ENCODE data around the gene KLK14. TPM values are rescaled to one million over a fixed set of nuclear protein-coding genes. Genes with fewer than 3 reads are reported as not detected.

The KLK14 gene
- total RNA-seq, 1 experiment from 2014 or later = 0.26 TPM

DNA sequence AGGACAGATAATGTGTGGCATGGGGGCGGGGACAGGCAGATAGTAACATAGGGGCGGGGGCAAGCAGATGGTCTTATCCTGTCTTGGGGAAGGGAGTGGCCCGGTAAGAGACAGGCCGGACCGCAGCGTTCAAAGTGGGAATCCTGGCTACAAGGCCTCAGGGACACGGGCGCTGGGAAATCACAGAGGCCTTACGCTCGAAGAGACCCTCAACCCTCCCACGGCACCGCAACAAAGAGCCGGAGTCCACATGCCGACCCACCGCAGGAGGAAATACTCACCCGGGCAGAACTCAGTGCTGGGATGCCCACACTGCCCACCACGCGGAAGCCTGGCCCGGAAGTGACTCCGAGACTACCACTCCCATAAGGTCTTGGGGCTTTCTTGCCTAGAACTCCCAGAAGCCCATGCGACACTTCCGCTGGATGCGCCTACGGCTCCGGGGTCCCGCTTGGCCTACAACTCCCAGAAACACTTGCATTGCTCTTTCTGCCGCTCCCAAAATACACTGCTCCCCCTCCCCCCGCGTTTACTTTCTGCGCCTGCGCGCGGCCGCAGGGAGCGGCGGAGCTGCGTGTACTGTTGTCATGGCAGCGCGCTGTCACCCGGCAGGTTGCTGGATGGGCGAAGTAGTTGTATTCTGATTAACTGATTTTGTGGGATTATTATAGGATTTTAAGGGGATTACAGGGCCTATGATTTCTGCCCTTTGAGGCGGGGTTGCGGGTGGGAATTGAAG, 25.5 kb upstream of the KLK14 start, which contains the start of gene CTU1:
CTU1 (minus strand) TSS at position 344 of the 739 bp plus-strand sequence. CDS start 3,840 bp downstream, outside the sequence.
- peaks cover 12% of the 10 kb centered on the region for H3K27me3 Mint-ChIP-seq (ENCODE audit: low read depth)
- H3K36me3 Mint-ChIP-seq (ENCODE audit: insufficient read depth in 1 of 3, low read depth in 3 of 3) = peaks cover 0 to 7% (median 6%) of the 10 kb centered on the region in 3 experiments; a peak in 3 of 7 replicates
- peak within 1 kb of the TSS; percentile 94 for H3K4me2 ChIP-seq (ENCODE audit: insufficient read depth, insufficient read length, low read length)
- no peak within 1 kb of the TSS for H2BK120ac ChIP-seq (ENCODE audit: low read depth, low read length, poor library complexity, severe bottlenecking)
- H3K23me2 ChIP-seq (ENCODE audit: insufficient read length, low read depth, low read length, poor library complexity, severe bottlenecking) = peaks cover 6% of the 10 kb centered on the region
- peak within 1 kb of the TSS; percentile 40 for H3K9ac ChIP-seq (ENCODE audit: extremely low read depth, insufficient read length, low read length)
- no peak within 1 kb of the TSS for H3T11ph ChIP-seq (ENCODE audit: low read length)
- no peaks in the 10 kb centered on the region for H3K9me3 ChIP-seq (ENCODE audit: control insufficient read depth, low read depth, low read length)
- no peaks in the 10 kb centered on the region for H3K27me3 ChIP-seq (ENCODE audit: insufficient read depth, low read length)
- no peak within 1 kb of the TSS for H3K14ac ChIP-seq (ENCODE audit: insufficient read depth, low read length)
- no peak within 1 kb of the TSS for H3K56ac ChIP-seq (ENCODE audit: insufficient read length, low read depth, low read length)
- no peak within 1 kb of the TSS for H2BK20ac ChIP-seq (ENCODE audit: low read depth, low read length, poor library complexity, severe bottlenecking)
- no peak within 1 kb of the TSS for H2BK12ac ChIP-seq (ENCODE audit: insufficient read length, low read depth, low read length)
- H4K91ac ChIP-seq (ENCODE audit: insufficient read length, low read depth, low read length) = no peak within 1 kb of the TSS
- no peak within 1 kb of the TSS for H4K8ac ChIP-seq (replicated peaks; ENCODE audit: insufficient read length, low read depth, low read length)
- no CpG with 5 or more reads among the region's 43 CpGs for WGBS (ENCODE audit: extremely low coverage, insufficient read length, low lambda C conversion rate)
- no peak within 1 kb of the TSS for H2AK5ac ChIP-seq (ENCODE audit: insufficient read length, low read length)
- H3K4me3 Mint-ChIP-seq = peak within 1 kb of the TSS; percentile 97 to 98
- peak within 1 kb of the TSS in 2 of 3 experiments; percentile 65 to 96; a peak in 3 of 7 replicates for H3K27ac Mint-ChIP-seq
- TF ChIP-seq, protein P1, sequence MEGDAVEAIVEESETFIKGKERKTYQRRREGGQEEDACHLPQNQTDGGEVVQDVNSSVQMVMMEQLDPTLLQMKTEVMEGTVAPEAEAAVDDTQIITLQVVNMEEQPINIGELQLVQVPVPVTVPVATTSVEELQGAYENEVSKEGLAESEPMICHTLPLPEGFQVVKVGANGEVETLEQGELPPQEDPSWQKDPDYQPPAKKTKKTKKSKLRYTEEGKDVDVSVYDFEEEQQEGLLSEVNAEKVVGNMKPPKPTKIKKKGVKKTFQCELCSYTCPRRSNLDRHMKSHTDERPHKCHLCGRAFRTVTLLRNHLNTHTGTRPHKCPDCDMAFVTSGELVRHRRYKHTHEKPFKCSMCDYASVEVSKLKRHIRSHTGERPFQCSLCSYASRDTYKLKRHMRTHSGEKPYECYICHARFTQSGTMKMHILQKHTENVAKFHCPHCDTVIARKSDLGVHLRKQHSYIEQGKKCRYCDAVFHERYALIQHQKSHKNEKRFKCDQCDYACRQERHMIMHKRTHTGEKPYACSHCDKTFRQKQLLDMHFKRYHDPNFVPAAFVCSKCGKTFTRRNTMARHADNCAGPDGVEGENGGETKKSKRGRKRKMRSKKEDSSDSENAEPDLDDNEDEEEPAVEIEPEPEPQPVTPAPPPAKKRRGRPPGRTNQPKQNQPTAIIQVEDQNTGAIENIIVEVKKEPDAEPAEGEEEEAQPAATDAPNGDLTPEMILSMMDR (conservative IDR thresholded peaks at IDR 0.05) = no peak
- no peaks in the 10 kb centered on the region for H3K79me2 ChIP-seq (ENCODE audit: insufficient read depth, low read length)
- H4K20me1 ChIP-seq (ENCODE audit: control insufficient read depth, insufficient read depth, insufficient read length) = no peaks in the 10 kb centered on the region
- DNase-seq = peak; percentile 99
- no peak within 1 kb of the TSS for H3K23ac ChIP-seq (ENCODE audit: insufficient read length, low read depth, low read length)
- H3K27ac ChIP-seq (ENCODE audit: insufficient read length, low read depth, low read length) = no peak within 1 kb of the TSS
- no peak within 1 kb of the TSS for H2AFZ ChIP-seq (ENCODE audit: low read length)
- H3K18ac ChIP-seq (ENCODE audit: insufficient read length, low read depth, low read length) = peak within 1 kb of the TSS; percentile 56
- H3K4me1 Mint-ChIP-seq = peaks cover 8 to 9% of the 10 kb centered on the region in 2 experiments
- H4K5ac ChIP-seq (ENCODE audit: insufficient read length, low read depth, low read length) = no peak within 1 kb of the TSS
- no peaks in the 10 kb centered on the region for H3K79me1 ChIP-seq (ENCODE audit: insufficient read depth, low read depth, low read length, poor library complexity, severe bottlenecking)
- peaks cover 3% of the 10 kb centered on the region; the same call in 1 of the 2 replicates for H3K4me1 ChIP-seq (ENCODE audit: insufficient read depth, low read length)
- H2BK5ac ChIP-seq (ENCODE audit: insufficient read length, low read length) = no peak within 1 kb of the TSS
- no peak within 1 kb of the TSS for H3K4ac ChIP-seq (ENCODE audit: low read depth, low read length)
- no peaks in the 10 kb centered on the region; a peak in 1 of 5 replicates for H3K9me3 Mint-ChIP-seq
- no peak within 1 kb of the TSS for H2BK15ac ChIP-seq (ENCODE audit: low read depth, low read length)

All from H9 (cell line).